Erythroblast (primary cell): ENCODE results near the gene GALR3.
A peak's percentile ranks its signal among the peaks of the same experiment; 100 is the strongest.

Source experiments
- DNase-seq, 2 experiments: peaks; one replicate each; lab custom pipeline; 2025; lab: John Stamatoyannopoulos, UW
- GATA1 ChIP-seq: IDR thresholded peaks from 2 replicates; pipeline ENCODE4 v1.6.1; 2011; ENCODE audit warnings: low read depth, mild to moderate bottlenecking, control low read depth, low read length, moderate library complexity
- POLR2A ChIP-seq: IDR thresholded peaks from 2 replicates; pipeline ENCODE4 v1.6.1; 2011; ENCODE audit warnings: mild to moderate bottlenecking, low read length

Gene GALR3

GRCh38 chr22:37823134-37823985 lies at the start of gene GALR3:
GALR3 (plus strand) TSS chr22:37823382; CDS start chr22:37823407, 25 bp downstream.
- no peak for TF ChIP-seq POLR2A
- DNase-seq: no peak

GRCh38 chr22:37774728-37775127 lies 48.5 kb upstream of the GALR3 start:
- no peak for DNase-seq
- TF ChIP-seq GATA1 (no peak), POLR2A (no peak)

GRCh38 chr22:37775785-37776638 lies 47.2 kb upstream of the GALR3 start:
- TF ChIP-seq GATA1: no peak
- no peak for DNase-seq

GRCh38 chr22:37776639-37777005 lies 46.6 kb upstream of the GALR3 start:
- TF ChIP-seq POLR2A (no peak), GATA1 (no peak)
- DNase-seq: no peak

- TF ChIP-seq GATA1 (no peak), POLR2A (no peak)
- no peak for DNase-seq
Measured at GRCh38 chr22:37777122-37777687, 46.0 kb upstream of the GALR3 start.

GRCh38 chr22:37778370-37779009 lies 44.7 kb upstream of the GALR3 start:
- TF ChIP-seq POLR2A: no peak
- no peak for TF ChIP-seq GATA1
- no peak for DNase-seq

- TF ChIP-seq POLR2A (no peak), GATA1 (no peak)
- DNase-seq: peak in 1 of 2 experiments; percentile 20
Measured at GRCh38 chr22:37781434-37782059, 41.6 kb upstream of the GALR3 start.

GRCh38 chr22:37782340-37783168 lies 40.6 kb upstream of the GALR3 start:
- DNase-seq: no peak
- TF ChIP-seq POLR2A (no peak), GATA1 (no peak)

- DNase-seq: no peak
- TF ChIP-seq POLR2A: no peak
- TF ChIP-seq GATA1: no peak
Measured at GRCh38 chr22:37784829-37785495, 38.2 kb upstream of the GALR3 start.

- no peak for DNase-seq
- TF ChIP-seq GATA1 (no peak), POLR2A (no peak)
Measured at GRCh38 chr22:37790234-37790633, 32.9 kb upstream of the GALR3 start.

- no peak for TF ChIP-seq GATA1
- TF ChIP-seq POLR2A: no peak
- DNase-seq: no peak
Measured at GRCh38 chr22:37792494-37792893, 30.7 kb upstream of the GALR3 start.

GRCh38 chr22:37794376-37794775 lies 28.8 kb upstream of the GALR3 start:
- DNase-seq: no peak
- TF ChIP-seq POLR2A (no peak), GATA1 (no peak)
